ENCODE results near the gene ZFYVE9.
"Not testable (repeated sequence)": the region's sequence is repeated elsewhere in the genome, so short reads cannot be mapped to it uniquely, and the experiment has no call there.

ZFYVE9 gene

DNA sequence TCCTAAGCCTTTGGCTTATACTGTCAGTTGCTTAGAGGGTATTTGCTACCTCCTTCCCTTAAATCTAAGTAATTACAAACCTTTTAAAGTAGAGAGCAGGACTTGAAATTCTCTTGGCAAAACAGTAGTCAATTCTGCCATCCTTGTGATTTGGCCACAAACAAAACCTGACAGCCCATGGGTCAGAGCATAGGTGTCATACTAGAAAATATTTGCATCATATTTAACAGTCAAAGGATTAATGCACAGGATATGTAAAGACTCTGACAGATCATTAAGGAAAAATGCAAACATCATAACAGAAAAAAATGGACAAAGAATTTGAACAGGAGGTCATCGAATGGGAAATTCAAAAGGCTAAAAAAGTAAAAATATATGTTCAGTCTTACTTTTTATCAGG is 50.5 kb downstream of the ZFYVE9 start:
- DNase-seq, result no peak

- no peak for DNase-seq
These were observed 52.1 kb downstream of the ZFYVE9 start for GRCh38 chr1:52193985-52194384.

DNA sequence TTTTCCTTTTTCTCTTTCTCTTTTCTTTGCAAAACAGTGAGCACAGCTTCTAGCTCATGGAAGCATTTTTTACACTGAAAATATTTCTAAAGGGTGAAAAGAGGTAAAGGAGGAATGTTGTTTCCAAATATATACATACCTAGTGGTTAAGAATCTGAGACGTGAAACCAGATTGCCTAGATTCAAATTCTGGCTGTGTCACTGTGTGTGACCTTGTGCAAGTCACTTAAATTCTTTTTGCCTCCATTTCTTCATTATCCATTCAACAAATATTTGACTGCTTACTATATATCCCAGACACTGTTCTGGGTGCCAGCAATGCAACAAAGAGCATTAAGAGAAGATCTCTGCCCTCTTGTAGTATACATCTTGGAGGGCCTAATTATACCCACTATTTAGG is 53.3 kb downstream of the ZFYVE9 start:
- no peak for DNase-seq

GRCh38 chr1:52203935-52204625 is 62.2 kb downstream of the ZFYVE9 start:
- no peak for DNase-seq

DNA sequence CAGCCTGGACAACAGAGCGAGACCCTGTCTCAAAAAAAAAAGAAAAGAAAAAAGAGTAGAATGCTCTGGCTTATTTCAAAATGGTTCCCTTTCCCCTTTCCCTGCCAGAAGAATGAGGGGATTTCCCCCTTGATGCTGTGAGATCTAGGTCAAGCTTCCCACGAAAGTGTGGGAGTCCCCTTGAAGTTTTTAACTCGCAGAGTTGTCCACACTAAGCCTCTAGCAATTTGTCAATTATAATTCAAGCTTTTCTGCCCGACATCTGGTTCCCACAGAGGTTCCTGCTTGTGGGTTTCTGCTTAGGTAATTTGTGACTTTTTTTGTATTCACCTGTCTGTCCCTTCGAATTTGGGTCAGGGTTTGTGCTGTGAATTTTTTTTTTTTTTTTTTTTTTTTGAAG is 62.8 kb downstream of the ZFYVE9 start:
- DNase-seq, result no peak

- not testable (repeated sequence) for DNase-seq
These were observed 64.8 kb downstream of the ZFYVE9 start for GRCh38 chr1:52206686-52207085.

GRCh38 chr1:52209429-52209828 is 67.5 kb downstream of the ZFYVE9 start:
- DNase-seq, result no peak

DNA sequence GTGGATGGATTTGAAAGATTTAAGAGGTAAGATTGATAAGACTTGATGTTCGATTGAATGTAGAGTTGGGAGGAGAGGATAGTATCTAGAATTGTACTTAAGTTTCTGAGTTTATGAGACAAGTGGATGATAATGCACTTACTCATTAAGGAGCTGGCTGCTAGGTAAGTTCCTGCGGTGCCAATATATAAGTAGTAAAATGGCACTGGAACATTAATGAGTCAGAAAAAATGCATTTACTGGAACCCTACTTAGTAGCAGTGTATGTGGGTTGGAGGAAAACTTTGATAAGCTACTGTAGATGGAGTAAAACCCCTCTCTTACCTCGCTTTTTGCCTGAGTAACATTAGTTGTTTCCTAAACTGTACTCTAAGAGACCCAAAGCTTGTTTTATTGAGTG is 68.2 kb downstream of the ZFYVE9 start:
- DNase-seq, result no peak

DNA sequence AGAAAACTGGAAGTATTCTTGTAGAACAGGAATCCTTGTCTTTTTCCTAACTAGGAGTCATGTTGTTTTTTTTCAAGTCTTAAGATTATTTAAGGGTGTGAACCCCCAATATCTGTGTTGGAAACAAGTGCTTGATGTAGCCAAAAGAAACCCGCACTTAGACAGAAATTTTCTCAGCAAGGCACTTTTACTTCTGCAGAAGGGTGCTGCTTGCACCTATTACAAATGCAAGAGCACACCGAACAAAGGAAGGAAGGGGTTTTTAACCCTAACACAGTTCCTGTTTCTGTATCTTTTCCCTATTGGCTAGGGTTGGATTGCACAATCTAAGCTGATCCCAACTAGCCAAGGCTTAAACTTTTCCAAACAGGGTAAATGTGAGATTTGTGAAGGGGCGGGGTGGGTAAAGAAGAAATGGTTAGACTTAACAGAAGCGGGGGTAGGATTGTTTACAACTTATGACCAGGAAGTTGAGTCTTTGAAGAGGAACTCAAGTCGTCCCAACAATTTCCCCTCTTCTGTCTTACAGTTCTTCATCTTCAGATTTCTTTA is 75.1 kb downstream of the ZFYVE9 start:
- no peak for DNase-seq

- DNase-seq, result no peak
These were observed 83.3 kb downstream of the ZFYVE9 start for GRCh38 chr1:52225174-52225573.

- no peak for DNase-seq
These were observed 87.6 kb downstream of the ZFYVE9 start for GRCh38 chr1:52229494-52229893.

DNA sequence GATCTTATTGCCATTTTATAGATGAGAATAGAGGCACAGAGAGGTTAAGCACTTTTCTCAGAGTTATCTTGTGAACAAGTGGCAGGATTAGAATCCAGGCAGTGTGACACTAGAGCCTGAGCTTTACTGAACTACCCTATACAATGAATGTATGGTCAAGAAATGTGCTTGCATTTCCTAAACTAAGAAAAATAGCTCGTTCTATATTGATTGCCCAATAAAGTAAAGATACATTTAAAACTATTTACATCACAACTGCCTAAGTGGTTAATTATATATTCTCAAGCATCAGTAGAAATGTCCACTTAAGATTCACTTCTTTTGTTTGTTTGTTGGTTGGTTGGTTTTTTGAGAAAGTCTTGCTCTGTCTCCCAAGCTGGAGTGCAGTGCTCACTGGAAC is 91.6 kb downstream of the ZFYVE9 start:
- no peak for DNase-seq

- no peak for DNase-seq
These were observed 92.1 kb downstream of the ZFYVE9 start for GRCh38 chr1:52234014-52234413.

GRCh38 chr1:52234708-52235107 is 92.8 kb downstream of the ZFYVE9 start:
- no peak for DNase-seq

DNA sequence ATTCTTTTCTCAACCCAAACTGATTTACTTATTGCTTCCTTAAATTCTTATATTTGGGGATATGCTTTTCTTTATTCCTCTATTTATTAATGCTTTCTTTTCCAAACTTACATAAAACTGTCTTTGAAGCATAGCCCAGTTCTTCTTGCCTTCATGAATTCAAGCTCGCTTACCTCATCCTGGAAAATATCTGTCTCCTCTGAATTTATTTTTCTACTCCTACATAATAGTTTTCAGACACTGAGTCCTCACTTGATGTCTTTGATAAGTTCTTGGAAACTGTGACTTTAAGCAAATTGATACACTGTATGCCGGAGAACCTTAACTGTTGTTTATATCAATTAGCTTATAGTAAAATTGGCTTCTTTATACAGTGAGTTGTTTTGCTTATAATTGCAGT is 93.8 kb downstream of the ZFYVE9 start:
- DNase-seq, result no peak

DNA sequence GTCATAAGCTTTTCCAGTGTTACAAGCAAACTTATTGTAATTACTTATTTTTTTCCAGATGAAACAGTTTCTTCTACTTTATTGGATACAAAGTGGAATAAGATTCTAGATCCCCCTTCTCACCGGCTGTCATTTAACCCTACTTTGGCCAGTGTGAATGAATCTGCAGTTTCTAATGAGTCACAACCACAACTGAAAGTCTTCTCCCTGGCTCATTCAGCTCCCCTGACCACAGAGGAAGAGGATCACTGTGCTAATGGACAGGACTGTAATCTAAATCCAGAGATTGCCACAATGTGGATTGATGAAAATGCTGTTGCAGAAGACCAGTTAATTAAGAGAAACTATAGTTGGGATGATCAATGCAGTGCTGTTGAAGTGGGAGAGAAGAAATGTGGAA is 95.5 kb downstream of the ZFYVE9 start:
- no peak for DNase-seq

- DNase-seq, result no peak
These were observed 96.6 kb downstream of the ZFYVE9 start for GRCh38 chr1:52238474-52238873.

DNA sequence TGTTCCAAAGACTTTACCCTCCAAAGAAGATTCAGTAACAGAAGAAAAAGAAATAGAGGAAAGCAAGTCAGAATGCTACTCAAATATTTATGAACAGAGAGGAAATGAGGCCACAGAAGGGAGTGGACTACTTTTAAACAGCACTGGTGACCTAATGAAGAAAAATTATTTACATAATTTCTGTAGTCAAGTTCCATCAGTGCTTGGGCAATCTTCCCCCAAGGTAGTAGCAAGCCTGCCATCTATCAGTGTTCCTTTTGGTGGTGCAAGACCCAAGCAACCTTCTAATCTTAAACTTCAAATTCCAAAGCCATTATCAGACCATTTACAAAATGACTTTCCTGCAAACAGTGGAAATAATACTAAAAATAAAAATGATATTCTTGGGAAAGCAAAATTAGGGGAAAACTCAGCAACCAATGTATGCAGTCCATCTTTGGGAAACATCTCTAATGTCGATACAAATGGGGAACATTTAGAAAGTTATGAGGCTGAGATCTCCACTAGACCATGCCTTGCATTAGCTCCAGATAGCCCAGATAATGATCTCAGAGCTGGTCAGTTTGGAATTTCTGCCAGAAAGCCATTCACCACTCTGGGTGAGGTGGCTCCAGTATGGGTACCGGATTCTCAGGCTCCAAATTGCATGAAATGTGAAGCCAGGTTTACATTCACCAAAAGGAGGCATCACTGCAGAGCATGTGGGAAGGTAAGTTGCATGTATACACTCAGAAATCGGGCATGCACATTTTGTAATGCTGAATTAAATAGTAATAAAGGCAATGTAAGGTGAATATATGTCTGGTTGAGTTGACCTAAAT is 97.2 kb downstream of the ZFYVE9 start:
- DNase-seq, result no peak

DNA sequence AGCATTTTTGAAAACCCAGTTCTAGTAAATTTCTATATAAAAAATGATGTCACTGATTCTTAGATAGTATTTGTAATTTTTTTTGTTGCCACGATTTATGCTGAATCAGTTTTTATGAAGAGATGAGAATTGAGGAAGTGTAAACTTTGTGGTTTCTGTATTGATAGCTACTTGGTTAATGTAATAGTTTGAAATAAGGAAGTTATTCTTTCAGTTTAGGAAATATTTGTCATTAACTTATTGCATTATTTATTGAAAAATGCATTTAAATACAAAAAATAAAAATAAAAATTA is 97.8 kb downstream of the ZFYVE9 start:
- DNase-seq, result no peak

DNA sequence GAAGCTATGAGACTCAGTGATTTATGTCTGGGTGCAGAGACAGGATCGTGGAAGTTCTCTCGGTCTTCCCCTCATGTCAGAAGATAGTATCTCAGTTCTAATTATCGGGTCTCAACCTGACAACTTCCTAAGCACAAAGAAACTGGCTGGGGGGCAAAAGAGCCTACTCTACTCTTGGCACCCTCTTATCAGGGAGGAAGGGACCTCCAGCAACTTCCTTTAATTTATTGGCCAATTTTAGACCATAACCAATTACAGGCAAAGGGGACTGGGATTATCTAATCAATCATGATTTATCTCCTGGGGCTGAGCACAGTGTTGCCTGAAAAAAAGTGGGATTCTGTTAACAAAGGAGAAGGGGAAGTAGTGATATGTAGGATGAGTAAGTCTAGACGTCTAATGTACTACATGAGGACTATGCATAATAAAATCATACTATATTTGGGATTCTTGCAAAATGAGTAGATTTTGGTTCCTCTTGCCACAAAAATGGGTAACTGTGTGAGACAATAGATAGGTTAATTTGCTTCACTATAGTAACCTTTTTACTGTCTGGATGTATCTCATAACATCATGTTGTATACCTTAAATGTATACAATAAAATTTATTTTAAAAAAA is 98.8 kb downstream of the ZFYVE9 start:
- no peak for DNase-seq

- no peak for DNase-seq
These were observed 101.5 kb downstream of the ZFYVE9 start for GRCh38 chr1:52243221-52243987.

DNA sequence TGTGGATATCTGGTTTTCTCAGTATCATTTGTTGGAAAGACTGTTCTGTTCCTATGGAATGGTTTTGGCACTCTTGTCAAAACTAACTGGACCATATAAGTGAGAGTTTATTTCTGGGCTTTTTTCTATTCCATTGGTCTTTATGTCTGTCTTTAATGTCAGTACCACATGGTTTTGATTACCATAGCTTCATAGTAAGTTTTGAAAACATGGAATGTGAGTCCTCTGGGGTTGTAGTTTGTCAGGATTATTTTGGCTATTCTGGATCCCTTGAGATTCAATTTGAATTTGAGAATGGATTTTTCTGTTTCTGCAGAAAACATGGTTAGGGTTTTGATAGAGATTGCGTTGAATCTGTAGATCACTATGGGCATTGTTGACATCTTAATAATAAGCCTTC is 107.9 kb downstream of the ZFYVE9 start:
- no peak for DNase-seq

DNA sequence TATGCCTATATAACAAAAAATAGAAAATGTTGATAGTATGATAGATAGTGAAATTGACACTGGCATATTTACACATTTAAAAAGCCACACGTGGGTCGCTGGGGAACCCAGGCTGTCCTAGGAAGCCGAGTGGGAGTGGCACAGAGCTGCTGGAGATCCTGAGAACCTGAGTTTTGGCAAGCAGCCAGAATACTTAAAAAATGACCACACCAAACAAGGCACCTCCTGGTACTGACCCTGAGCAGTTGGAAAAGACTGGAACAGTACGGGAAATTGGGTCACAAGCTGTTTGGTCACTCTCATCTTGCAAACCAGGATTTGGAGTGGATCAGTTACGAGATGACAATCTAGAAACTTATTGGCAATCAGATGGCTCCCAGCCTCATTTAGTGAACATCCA is 111.5 kb downstream of the ZFYVE9 start:
- DNase-seq, result no peak

Data from activated gamma-delta T cell (primary cell).